Astrocyte (in vitro differentiated cells and primary cell): ENCODE measurements around the gene AIRE. TPM values are rescaled to one million over a fixed set of nuclear protein-coding genes. Genes with fewer than 3 reads are reported as not detected.
"Not testable (repeated sequence)": the region's sequence is repeated elsewhere in the genome, so short reads cannot be mapped to it uniquely, and the experiment has no call there.

Source experiments
- DNase-seq: peaks from one replicate; pipeline ENCODE4 v3.0.0-alpha.2; 2010; ENCODE audit warnings: low read depth
- FAIRE-seq: peaks from 2 replicates; lab custom pipeline; 2011; peaks lifted over from hg19 to GRCh38; lab: Jason Lieb, UNC
- H2AFZ ChIP-seq: 2 replicates; pipeline ENCODE4 v1.6.0; 2012; ENCODE audit warnings: low read depth, low read length, inconsistent platforms
- H3K27ac ChIP-seq: 2 replicates; pipeline ENCODE4 v1.5.1; 2011; ENCODE audit warnings: low read depth, low read length, inconsistent platforms
- H3K27me3 ChIP-seq: 2 replicates; pipeline ENCODE4 v1.6.0; 2011; ENCODE audit warnings: low read length, inconsistent platforms; ENCODE audit not compliant: insufficient read depth
- H3K36me3 ChIP-seq: 2 replicates; pipeline ENCODE4 v1.5.1; 2011; ENCODE audit warnings: low read length, inconsistent platforms; ENCODE audit not compliant: insufficient read depth
- H3K4me1 ChIP-seq: 2 replicates; pipeline ENCODE4 v1.5.1; 2011; ENCODE audit warnings: low read length, inconsistent platforms; ENCODE audit not compliant: insufficient read depth
- H3K4me2 ChIP-seq: 2 replicates; pipeline ENCODE4 v1.6.0; 2012; ENCODE audit warnings: low read length, inconsistent platforms
- H3K4me3 ChIP-seq: 2 replicates; pipeline ENCODE4 v1.5.1; 2011; ENCODE audit warnings: low read depth, mild to moderate bottlenecking, low read length, inconsistent platforms; ENCODE audit not compliant: insufficient read depth
- H3K79me2 ChIP-seq: 2 replicates; pipeline ENCODE4 v1.6.0; 2012; ENCODE audit warnings: mild to moderate bottlenecking, low read length, inconsistent platforms; ENCODE audit not compliant: insufficient read depth
- H3K9ac ChIP-seq: 2 replicates; pipeline ENCODE4 v1.6.0; 2012; ENCODE audit warnings: mild to moderate bottlenecking, low read length, inconsistent platforms
- H3K9me3 ChIP-seq: 2 replicates; pipeline ENCODE4 v1.5.1; 2012; ENCODE audit warnings: low read depth, mild to moderate bottlenecking, low read length, inconsistent platforms; ENCODE audit not compliant: insufficient read depth
- H4K20me1 ChIP-seq: 2 replicates; pipeline ENCODE4 v1.6.0; 2012; ENCODE audit warnings: low read length, inconsistent platforms; ENCODE audit not compliant: insufficient read depth
- H3K27ac Mint-ChIP-seq: one replicate; pipeline ENCODE4 v1.8.0; 2021; ENCODE audit warnings: mild to moderate bottlenecking, mixed read lengths; ENCODE audit not compliant: unreplicated experiment
- H3K27me3 Mint-ChIP-seq: one replicate; pipeline ENCODE4 v1.8.0; 2021; ENCODE audit warnings: low read depth, mixed read lengths; ENCODE audit not compliant: unreplicated experiment
- H3K36me3 Mint-ChIP-seq: one replicate; pipeline ENCODE4 v1.8.0; 2021; ENCODE audit warnings: low read depth, mixed read lengths; ENCODE audit not compliant: unreplicated experiment
- H3K4me1 Mint-ChIP-seq: one replicate; pipeline ENCODE4 v1.8.0; 2021; ENCODE audit warnings: low read depth, mixed read lengths; ENCODE audit not compliant: unreplicated experiment
- H3K4me3 Mint-ChIP-seq: one replicate; pipeline ENCODE4 v1.8.0; 2021; ENCODE audit warnings: mild to moderate bottlenecking, moderate library complexity, mixed read lengths; ENCODE audit not compliant: unreplicated experiment
- H3K9me3 Mint-ChIP-seq: one replicate; pipeline ENCODE4 v1.8.0; 2021; ENCODE audit warnings: mild to moderate bottlenecking, mixed read lengths; ENCODE audit not compliant: unreplicated experiment
- EZH2 ChIP-seq: IDR thresholded peaks from 2 replicates; pipeline ENCODE4 v1.6.1; 2012; ENCODE audit warnings: mild to moderate bottlenecking, low read length, inconsistent platforms; ENCODE audit not compliant: insufficient read depth
- total RNA-seq: library from RNA; stranded (reverse); gene quantifications from 2 replicates; pipeline ENCODE4 v1.2.1, GENCODE V29; 2021
- TF ChIP-seq, protein P1 (sequence below): IDR thresholded peaks from 2 replicates; pipeline ENCODE4 v1.5.1; 2011; ENCODE audit warnings: low read depth, mild to moderate bottlenecking, inconsistent platforms, low read length, moderate library complexity; ENCODE audit not compliant: insufficient read depth

The AIRE gene
- total RNA-seq, 1 donor from 2014 or later, result 0.07 TPM

DNA sequence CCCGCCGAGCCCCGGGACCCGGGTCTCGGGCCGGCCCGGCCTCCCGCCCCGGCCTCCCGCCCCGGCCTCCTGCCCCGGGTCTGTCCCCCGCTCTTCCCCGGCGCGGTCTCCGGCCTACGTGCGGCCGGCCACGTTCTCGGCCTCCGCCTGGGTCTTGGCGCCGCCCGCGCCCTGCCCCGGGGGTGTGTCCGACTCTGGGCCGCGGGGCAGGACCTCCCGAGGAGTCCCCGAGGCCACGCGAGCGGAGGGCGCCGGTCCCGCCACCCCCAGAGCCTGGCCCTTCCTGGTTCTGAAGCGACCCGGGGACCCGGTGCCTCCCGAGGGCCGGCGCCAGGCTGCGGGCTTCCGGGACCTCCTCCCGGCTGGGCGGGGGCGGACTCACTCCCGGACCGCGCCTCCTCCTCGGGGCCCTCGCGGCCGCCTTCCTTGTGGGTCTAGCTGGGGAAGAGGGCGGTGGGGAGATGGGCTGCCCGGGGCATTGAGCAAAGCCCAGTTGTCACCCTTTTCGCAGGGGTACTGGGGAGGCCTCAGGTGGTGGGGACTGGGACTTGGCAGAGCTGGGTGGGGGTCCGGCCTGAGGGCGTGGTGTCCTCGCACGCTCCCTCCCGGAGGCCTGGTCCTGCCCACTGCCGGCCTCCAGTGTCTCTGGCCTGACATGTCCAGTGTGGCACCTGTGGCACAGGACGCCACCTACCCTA is 14.7 kb downstream of the AIRE start:
- peaks cover 46% of the 10 kb centered on the region for H4K20me1 ChIP-seq
- TF ChIP-seq, protein P1, sequence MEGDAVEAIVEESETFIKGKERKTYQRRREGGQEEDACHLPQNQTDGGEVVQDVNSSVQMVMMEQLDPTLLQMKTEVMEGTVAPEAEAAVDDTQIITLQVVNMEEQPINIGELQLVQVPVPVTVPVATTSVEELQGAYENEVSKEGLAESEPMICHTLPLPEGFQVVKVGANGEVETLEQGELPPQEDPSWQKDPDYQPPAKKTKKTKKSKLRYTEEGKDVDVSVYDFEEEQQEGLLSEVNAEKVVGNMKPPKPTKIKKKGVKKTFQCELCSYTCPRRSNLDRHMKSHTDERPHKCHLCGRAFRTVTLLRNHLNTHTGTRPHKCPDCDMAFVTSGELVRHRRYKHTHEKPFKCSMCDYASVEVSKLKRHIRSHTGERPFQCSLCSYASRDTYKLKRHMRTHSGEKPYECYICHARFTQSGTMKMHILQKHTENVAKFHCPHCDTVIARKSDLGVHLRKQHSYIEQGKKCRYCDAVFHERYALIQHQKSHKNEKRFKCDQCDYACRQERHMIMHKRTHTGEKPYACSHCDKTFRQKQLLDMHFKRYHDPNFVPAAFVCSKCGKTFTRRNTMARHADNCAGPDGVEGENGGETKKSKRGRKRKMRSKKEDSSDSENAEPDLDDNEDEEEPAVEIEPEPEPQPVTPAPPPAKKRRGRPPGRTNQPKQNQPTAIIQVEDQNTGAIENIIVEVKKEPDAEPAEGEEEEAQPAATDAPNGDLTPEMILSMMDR, result no peak
- TF ChIP-seq EZH2, result no peak
- no peaks in the 10 kb centered on the region for H3K36me3 ChIP-seq
- FAIRE-seq, result no peak
- peak overlapping the region; percentile 93 for H3K4me2 ChIP-seq
- peak overlapping the region; percentile 63 for H2AFZ ChIP-seq
- Mint-ChIP-seq H3K9me3 (no peaks in the 10 kb centered on the region), H3K4me1 (peaks cover 9% of the 10 kb centered on the region), H3K27ac (peak overlapping the region; percentile 41), H3K27me3 (no peaks in the 10 kb centered on the region), H3K4me3 (peak overlapping the region; percentile 88), H3K36me3 (no peaks in the 10 kb centered on the region)
- H3K9me3 ChIP-seq, result no peaks in the 10 kb centered on the region
- H3K27ac ChIP-seq, result peak overlapping the region; percentile 38
- peak overlapping the region; percentile 63 for H3K4me3 ChIP-seq
- H3K4me1 ChIP-seq, result peaks cover 13% of the 10 kb centered on the region
- H3K9ac ChIP-seq, result peak overlapping the region; percentile 78
- DNase-seq, result peak; percentile 16
- H3K27me3 ChIP-seq, result no peaks in the 10 kb centered on the region
- H3K79me2 ChIP-seq, result peaks cover 37% of the 10 kb centered on the region

DNA sequence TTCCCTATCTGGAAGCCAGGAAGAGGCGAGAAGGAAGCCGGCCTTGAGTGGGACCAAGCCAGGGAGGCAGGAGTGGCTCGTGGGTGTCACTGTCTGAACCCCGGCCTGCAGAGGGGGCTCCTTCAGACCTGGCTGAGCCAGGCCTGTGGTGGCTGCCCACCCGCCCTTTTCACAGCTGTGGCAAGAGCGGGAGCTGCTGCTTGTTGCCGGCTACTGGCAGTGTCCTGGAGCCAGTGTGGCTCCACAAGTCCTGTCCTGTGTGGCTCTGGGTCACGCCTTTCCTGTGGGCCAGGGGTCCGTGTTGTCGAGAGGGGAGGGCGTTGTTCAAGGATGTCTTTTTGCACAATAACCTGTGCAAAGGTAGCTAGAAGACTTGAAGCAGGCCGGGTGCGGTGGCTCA is 15.5 kb downstream of the AIRE start:
- Histone ChIP-seq H3K4me2 (peak overlapping the region; percentile 93), H4K20me1 (peaks cover 53% of the 10 kb centered on the region), H3K4me1 (peaks cover 13% of the 10 kb centered on the region), H3K4me3 (peak overlapping the region; percentile 63), H2AFZ (no peak overlapping the region), H3K27me3 (no peaks in the 10 kb centered on the region), H3K36me3 (no peaks in the 10 kb centered on the region), H3K79me2 (peaks cover 44% of the 10 kb centered on the region), H3K9ac (peak overlapping the region; percentile 78), H3K9me3 (no peaks in the 10 kb centered on the region), H3K27ac (no peak overlapping the region)
- Mint-ChIP-seq H3K27ac (no peak overlapping the region), H3K4me3 (peak overlapping the region; percentile 88), H3K9me3 (no peaks in the 10 kb centered on the region), H3K4me1 (peaks cover 9% of the 10 kb centered on the region), H3K36me3 (no peaks in the 10 kb centered on the region), H3K27me3 (no peaks in the 10 kb centered on the region)
- TF ChIP-seq, protein P1, result no peak
- TF ChIP-seq EZH2, result no peak
- no peak for FAIRE-seq
- DNase-seq, result no peak

DNA sequence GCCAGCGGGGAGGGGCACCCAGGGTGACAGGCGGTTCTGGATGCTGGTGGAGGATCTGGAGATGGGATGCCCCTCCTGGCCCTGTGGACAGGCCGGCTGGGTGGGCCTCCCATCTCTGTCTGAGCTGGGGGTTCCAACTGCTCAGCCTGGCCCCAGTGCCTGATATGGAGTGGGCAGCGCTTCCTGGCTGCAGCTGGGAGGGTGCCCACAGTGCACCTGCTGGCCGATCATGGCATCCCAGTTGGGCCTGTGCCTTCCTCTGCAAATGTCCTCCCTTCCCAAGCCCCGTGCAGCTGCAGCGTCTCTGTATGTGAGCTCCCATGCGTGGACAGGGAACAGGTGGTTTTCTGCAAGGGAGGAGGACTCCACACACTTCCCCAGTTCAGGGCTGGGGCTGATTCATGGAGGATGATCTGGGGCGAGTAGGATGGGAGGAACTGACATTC is 16.3 kb downstream of the AIRE start:
- Mint-ChIP-seq H3K4me1 (peaks cover 11% of the 10 kb centered on the region), H3K27ac (no peak overlapping the region), H3K27me3 (no peaks in the 10 kb centered on the region), H3K4me3 (no peak overlapping the region), H3K9me3 (no peaks in the 10 kb centered on the region), H3K36me3 (no peaks in the 10 kb centered on the region)
- Histone ChIP-seq H4K20me1 (peaks cover 60% of the 10 kb centered on the region), H3K79me2 (peaks cover 44% of the 10 kb centered on the region), H3K27me3 (no peaks in the 10 kb centered on the region), H3K9me3 (no peaks in the 10 kb centered on the region), H3K4me3 (no peak overlapping the region), H3K36me3 (no peaks in the 10 kb centered on the region), H3K9ac (no peak overlapping the region), H2AFZ (no peak overlapping the region), H3K4me2 (no peak overlapping the region), H3K27ac (no peak overlapping the region), H3K4me1 (peaks cover 13% of the 10 kb centered on the region)
- TF ChIP-seq, protein P1, result no peak
- no peak for TF ChIP-seq EZH2
- DNase-seq (no peak), FAIRE-seq (no peak)

DNA sequence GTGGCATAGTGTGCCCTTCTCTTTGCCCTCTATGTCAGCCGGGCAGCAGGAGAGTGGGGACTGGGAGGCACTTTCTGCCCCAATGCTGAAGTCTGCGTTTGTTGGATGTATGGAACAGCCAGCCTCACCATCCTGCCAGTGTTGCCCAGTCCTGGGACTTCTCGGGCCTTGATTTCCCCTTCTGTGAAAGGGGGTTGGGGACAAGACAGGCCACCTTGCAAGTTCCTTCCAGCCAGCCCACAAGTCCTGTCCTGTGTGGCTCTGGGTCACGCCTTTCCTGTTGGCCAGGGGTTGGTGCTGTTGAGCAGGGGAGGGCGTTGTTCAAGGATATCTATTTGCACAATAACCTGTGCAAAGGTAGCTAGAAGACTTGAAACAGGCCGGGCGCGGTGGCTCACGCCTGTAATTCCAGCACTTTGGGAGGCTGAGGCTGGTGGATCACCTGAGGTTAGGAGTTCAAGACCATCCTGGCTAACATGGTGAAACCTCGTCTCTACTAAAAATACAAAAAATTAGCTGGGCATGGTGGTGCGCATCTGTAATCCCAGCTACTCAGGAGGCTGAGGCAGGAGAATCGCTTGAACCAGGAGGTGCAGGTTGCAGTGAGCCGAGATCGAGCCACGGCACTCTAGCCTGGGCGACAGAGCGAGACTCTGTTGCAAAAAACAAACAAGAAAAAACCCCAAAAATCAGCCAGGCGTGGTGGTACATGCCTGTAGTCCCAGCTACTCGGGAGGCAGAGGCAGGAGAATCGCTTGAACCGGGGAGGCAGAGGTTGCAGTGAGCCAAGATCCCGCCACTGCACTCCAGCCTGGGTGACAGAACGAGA is 17.1 kb downstream of the AIRE start:
- not testable (repeated sequence) for FAIRE-seq, H3K4me3 ChIP-seq, H3K36me3 ChIP-seq, H2AFZ ChIP-seq, H3K36me3 Mint-ChIP-seq, H3K9ac ChIP-seq, H3K27ac ChIP-seq, H3K27me3 ChIP-seq, H3K27me3 Mint-ChIP-seq, H3K4me2 ChIP-seq, DNase-seq, H3K9me3 ChIP-seq, H3K9me3 Mint-ChIP-seq
- peaks cover 13% of the 10 kb centered on the region for H3K4me1 ChIP-seq
- Mint-ChIP-seq H3K4me1 (peaks cover 15% of the 10 kb centered on the region), H3K4me3 (peak overlapping the region; percentile 66), H3K27ac (peak overlapping the region; percentile 50)
- peaks cover 44% of the 10 kb centered on the region for H3K79me2 ChIP-seq
- peaks cover 63% of the 10 kb centered on the region for H4K20me1 ChIP-seq
